ENCODE data around the gene PIP5K1B. TPM values are rescaled to one million over a fixed set of nuclear protein-coding genes. Genes with fewer than 3 reads are reported as not detected.

Gene PIP5K1B
- total RNA-seq, 2 experiments from 2014 or later, result 3.8 to 10.7 TPM

GRCh38 chr9:68775003-68775730 is 70.1 kb downstream of the PIP5K1B start:
- intact Hi-C loops (cut with micrococcal nuclease; ENCODE audit: unreplicated experiment), result no loop called here
- CTCF ChIA-PET (ENCODE audit: unreplicated experiment), result no interaction called here
- Histone ChIP-seq H3K36me3 (ENCODE audit: insufficient read depth, low read length) (no peaks in the 10 kb centered on the region), H3K4me3 (ENCODE audit: low read depth, low read length, poor library complexity, severe bottlenecking) (no peak overlapping the region), H3K4me1 (ENCODE audit: insufficient read depth, low read length, poor library complexity, severe bottlenecking) (peaks cover 8% of the 10 kb centered on the region), H3K9me3 (ENCODE audit: low read length) (no peaks in the 10 kb centered on the region), H3K4me2 (ENCODE audit: low read length) (no peak overlapping the region), H3K79me2 (ENCODE audit: insufficient read depth, low read depth, low read length) (peaks cover under 1% of the 10 kb centered on the region; the same call in 1 of the 2 replicates), H2AFZ (ENCODE audit: low read length) (no peak overlapping the region), H3K27ac (ENCODE audit: low read depth, low read length, poor library complexity, severe bottlenecking) (no peak overlapping the region), H4K20me1 (ENCODE audit: insufficient read depth, low read length) (no peaks in the 10 kb centered on the region), H3K9me2 (ENCODE audit: insufficient read depth, low read length) (no peaks in the 10 kb centered on the region)
- DNase-seq (ENCODE audit: low spot score), result no peak
- POLR2A ChIA-PET, result no interaction called here
- BruUV-seq (replicated peaks), result no TSS peak
- no peak for TF ChIP-seq CTCF (conservative IDR thresholded peaks at IDR 0.05; ENCODE audit: low read length)
- no peak for TF ChIP-seq EZH2phosphoT487 (IDR thresholded peaks at IDR 0.05; ENCODE audit: borderline replicate concordance, low read depth, low read length)

- H3K79me2 ChIP-seq (ENCODE audit: insufficient read depth, low read depth, low read length), result peaks cover 21% of the 10 kb centered on the region
- no peak overlapping the region for H2AFZ ChIP-seq (ENCODE audit: low read length)
- H3K9me3 ChIP-seq (ENCODE audit: low read length), result no peaks in the 10 kb centered on the region
- H3K9me2 ChIP-seq (ENCODE audit: insufficient read depth, low read length), result no peaks in the 10 kb centered on the region
- TF ChIP-seq EZH2phosphoT487 (IDR thresholded peaks at IDR 0.05; ENCODE audit: borderline replicate concordance, low read depth, low read length) (no peak), CTCF (conservative IDR thresholded peaks at IDR 0.05; ENCODE audit: low read length) (no peak)
- intact Hi-C loops (cut with micrococcal nuclease; ENCODE audit: unreplicated experiment), result no loop called here
- no peak overlapping the region for H3K4me2 ChIP-seq (ENCODE audit: low read length)
- ChIA-PET POLR2A (interaction anchor here (0.5 to 1.5 kb wide), 2 partner anchors 204 to 315 kb away, joined by 3 to 4 read pairs; no protein-coding TSS in a partner anchor), CTCF (ENCODE audit: unreplicated experiment) (no interaction called here)
- no peaks in the 10 kb centered on the region for H3K36me3 ChIP-seq (ENCODE audit: insufficient read depth, low read length)
- BruUV-seq (replicated peaks), result no TSS peak
- H3K27ac ChIP-seq (ENCODE audit: low read depth, low read length, poor library complexity, severe bottlenecking), result no peak overlapping the region
- peaks cover 22% of the 10 kb centered on the region for H3K4me1 ChIP-seq (ENCODE audit: insufficient read depth, low read length, poor library complexity, severe bottlenecking)
- no peak overlapping the region for H3K4me3 ChIP-seq (ENCODE audit: low read depth, low read length, poor library complexity, severe bottlenecking)
- peaks cover 18% of the 10 kb centered on the region for H4K20me1 ChIP-seq (ENCODE audit: insufficient read depth, low read length)
- no peak for DNase-seq (ENCODE audit: low spot score)
These were observed 72.2 kb downstream of the PIP5K1B start for GRCh38 chr9:68777070-68777763.

GRCh38 chr9:68778635-68779034 is 73.6 kb downstream of the PIP5K1B start:
- CTCF ChIA-PET (ENCODE audit: unreplicated experiment), result no interaction called here
- Histone ChIP-seq H3K4me1 (ENCODE audit: insufficient read depth, low read length, poor library complexity, severe bottlenecking) (peaks cover 36% of the 10 kb centered on the region), H3K4me3 (ENCODE audit: low read depth, low read length, poor library complexity, severe bottlenecking) (peak overlapping the region; percentile 85), H3K36me3 (ENCODE audit: insufficient read depth, low read length) (peaks cover 10% of the 10 kb centered on the region; the same call in 1 of the 2 replicates), H3K79me2 (ENCODE audit: insufficient read depth, low read depth, low read length) (peaks cover 35% of the 10 kb centered on the region), H3K9me3 (ENCODE audit: low read length) (no peaks in the 10 kb centered on the region), H3K9me2 (ENCODE audit: insufficient read depth, low read length) (no peaks in the 10 kb centered on the region), H2AFZ (ENCODE audit: low read length) (no peak overlapping the region; the same call in 1 of the 2 replicates), H3K27ac (ENCODE audit: low read depth, low read length, poor library complexity, severe bottlenecking) (no peak overlapping the region), H3K4me2 (ENCODE audit: low read length) (peak overlapping the region; percentile 86), H4K20me1 (ENCODE audit: insufficient read depth, low read length) (peaks cover 32% of the 10 kb centered on the region)
- BruUV-seq (replicated peaks), result no TSS peak
- intact Hi-C loops (cut with micrococcal nuclease; ENCODE audit: unreplicated experiment), result no loop called here
- TF ChIP-seq CTCF (conservative IDR thresholded peaks at IDR 0.05; ENCODE audit: low read length) (no peak), EZH2phosphoT487 (IDR thresholded peaks at IDR 0.05; ENCODE audit: borderline replicate concordance, low read depth, low read length) (no peak)
- POLR2A ChIA-PET, result no interaction called here
- DNase-seq (ENCODE audit: low spot score), result no peak

All from OCI-LY7 (cell line).